GM19025 (cell line): ENCODE data around the gene AFAP1.

Source experiments
- ATAC-seq: cut with Tn5 transposase; IDR thresholded peaks from one replicate; pipeline ENCODE4 v1.9.1; 2021; ENCODE audit warnings: mild to moderate bottlenecking, low read depth, moderate library complexity; ENCODE audit not compliant: unreplicated experiment

The AFAP1 gene

DNA sequence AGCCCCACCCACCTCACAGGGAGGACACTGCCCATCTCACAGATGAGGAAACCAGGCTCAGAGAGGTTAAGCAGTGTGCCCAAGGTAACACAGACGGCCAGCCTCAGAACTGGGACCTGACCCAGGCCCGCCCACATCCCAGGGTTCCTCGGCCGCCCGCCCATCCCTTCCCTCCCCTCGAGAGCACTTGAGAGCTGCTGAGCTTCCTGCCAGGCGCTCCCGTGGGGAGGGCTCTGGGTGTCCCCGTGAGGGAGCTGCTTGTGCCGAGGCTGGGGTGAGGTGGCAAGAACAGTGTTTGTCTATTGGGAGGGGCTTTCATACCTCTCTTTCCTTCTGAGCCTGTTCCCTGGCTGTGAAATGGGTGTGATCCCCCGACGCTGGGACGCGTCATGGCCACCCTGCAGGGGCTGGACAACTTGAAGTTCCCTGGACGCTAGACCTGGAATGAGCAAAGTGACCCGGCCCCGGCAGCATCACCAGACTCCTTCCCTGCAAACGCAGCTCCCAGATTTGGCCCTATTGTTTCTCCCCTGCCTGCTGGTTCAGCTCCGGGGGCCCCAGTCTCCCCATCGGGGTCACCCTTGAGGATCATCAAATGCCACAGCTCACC lies 204.9 kb downstream of the AFAP1 start:
- no peak for ATAC-seq

DNA sequence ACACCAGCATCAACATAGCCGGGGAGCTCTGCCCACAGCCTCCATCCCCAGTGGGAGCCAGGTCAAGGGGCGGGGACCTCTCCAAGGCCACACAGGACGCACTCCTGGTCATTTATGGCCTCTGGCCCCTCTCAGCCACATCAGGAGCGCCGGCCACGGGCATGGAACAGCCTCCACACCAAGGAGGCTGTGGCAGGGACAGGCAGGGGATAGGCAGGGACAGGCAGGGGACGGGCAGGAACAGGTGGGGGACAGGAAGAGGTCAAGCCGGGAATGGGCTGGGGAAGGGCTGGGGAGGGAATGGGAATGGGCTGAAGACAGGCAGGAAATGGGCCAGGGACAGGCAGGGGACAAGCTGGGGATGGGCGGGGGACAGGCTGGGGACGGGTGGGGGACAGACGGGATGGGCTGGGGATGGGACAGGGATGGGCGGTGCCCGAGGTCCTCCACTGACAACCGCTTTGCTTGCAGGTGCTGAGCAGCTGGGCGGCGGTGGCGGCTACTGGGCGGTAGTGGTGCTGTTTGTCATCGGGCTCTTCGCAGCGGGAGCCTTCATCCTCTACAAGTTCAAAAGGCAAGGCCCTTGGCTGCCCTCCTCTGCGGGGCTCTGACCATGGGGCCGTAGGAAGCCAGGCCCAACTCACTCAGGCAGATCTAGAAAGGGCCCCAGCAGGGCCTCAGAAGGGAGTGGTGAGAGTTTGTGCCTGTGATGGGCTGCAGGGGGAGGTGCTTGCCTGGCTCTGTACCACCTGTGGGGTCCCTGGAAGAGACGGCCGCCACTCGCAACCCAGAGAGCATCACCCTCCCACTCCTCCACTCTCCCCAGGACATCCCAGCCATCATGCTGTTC lies 205.6 kb downstream of the AFAP1 start:
- no peak for ATAC-seq

DNA sequence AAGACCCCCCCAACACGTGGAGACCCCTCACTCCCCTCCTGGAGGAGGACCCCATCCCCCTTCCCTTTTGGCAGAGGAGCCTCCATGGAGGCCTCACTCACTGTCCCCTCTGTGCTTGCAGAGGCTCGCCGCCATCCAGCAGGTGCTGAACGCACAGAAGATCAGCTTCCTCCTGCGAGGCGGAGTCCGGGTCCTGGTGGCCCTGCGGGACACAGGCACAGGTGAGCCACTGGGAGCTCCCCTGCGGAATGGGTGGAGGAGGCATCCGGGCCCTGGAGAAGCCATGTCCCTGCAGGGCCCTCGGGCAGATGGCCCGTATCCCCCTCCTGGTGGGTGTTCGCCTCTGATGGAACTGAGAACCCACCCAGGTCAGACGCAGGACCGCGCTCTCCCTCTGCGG lies 206.5 kb downstream of the AFAP1 start:
- no peak for ATAC-seq

DNA sequence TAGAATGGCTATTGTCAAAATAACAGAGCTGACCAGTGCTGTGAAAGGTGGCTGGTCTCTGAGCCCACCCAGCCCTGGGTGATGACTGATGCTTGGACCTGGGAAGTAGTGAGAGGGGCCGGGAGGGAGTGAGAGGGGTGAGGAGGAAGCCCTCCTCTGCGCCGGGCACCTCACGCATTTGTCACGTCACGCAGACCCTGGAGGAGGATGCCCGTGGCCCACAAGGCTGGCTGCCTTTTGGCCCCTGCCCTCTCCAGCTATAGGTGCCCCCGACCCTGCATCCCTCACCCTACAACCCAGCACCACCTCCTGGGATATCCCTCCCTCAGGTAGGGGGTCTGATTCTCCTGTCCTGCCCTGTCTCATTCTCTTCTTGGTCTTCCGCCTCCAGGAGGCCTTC lies 207.4 kb downstream of the AFAP1 start:
- no peak for ATAC-seq

DNA sequence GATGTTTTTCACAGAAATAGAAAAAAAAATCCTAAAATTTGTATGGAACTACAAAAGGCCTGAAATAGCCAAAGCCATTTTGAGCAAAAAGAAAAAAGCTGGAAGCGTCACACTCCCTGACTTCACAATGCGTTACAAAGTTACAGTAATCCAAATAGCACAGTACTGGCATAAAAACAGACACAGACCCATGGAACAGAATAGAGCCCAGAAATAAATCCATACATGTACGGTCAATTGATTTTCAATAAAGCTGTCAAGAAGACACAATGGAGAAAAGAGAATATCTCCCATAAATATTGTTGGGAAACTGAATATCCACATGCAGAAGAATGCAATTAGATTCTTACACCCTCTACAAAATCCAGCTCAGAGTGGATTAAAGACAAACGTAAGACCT lies 208.2 kb downstream of the AFAP1 start:
- no peak for ATAC-seq

DNA sequence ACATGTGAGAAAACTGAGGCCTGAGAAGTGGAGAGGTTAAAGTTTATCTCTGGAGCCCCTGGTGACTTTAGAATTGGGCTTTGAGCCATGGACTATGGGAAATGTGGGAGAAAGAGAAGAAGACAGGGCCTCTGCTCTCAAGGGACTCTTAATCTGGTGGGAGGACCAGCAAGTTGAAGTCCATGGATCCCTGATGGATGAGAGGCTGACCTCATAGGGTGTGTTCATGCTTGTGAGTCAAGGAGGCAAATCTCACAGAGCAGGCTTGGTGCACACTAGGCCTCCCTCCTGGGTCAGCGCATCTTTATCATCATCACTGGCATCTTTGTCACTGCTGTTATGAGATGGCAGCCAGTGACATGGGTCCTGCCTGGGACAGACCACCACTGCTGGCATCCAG lies 211.9 kb downstream of the AFAP1 start:
- ATAC-seq = no peak

DNA sequence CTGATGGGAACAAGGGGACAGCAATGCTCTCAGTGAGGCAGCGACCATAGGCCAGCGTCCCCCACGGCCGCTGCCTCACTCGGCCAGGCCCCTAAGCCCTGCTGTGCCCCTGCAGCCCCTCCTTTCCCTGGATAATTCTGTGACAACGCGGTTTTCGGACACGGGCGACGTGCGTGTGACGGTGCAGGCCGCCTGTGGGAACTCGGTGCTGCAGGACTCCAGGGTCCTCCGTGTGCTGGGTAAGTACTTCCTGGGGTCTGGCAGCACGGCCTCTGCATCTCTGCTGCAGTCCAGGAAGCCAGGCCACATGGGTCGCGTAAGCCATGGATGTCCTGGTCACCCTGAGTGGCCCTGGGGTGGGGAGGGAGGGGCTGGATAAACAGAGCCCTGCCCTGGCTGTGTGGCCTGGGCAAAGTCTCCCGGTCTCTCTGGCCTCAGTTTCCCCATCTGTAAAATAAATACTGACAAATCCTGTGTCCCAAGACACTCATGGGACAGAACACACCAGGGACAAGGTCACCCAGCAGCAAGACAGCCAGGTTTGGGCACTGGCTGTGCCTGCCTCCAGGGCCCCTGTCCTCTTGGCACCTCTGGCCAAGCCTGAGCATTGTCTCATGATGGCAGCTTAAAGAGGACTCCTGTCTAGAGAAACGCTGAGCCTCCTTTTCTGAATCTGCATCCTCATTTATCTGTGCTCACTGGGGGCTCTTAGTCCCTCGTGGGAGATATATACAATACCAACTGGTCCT lies 212.8 kb downstream of the AFAP1 start:
- no peak for ATAC-seq

DNA sequence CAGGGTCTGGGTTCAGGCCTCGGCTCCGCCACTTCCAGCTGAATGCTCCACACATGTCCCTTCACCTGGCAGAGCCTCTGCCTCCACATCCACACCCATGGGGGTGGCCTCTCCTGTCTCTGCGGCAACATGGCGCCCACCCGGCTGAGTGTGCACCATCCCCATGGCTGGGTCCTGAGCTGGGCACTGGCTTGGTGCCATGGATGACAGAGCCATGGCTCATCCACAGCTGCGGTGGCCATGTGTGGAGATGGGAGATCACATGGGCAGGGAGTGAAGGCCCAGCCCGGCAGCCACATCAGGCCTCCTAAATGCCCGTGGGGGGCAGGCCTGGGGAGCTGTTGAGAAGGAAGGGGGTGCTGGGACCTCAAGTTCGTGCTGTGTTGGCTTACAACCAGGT lies 213.7 kb downstream of the AFAP1 start:
- ATAC-seq = no peak

DNA sequence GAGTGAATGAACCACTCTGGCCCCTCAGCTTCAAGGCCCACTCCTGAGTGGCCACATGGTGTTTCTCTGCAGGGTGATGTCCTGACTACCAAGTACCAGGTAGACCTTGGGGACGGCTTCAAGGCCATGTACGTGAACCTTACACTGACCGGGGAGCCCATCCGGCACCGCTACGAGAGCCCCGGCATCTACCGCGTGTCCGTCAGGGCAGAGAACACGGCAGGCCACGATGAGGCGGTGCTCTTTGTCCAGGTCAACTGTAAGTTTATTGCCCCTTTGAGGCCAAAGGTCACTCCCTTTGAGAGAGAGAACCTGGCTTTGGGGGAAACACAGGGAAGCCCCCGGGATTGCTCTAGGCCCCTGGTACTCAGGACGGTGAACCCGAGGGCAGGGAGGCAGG lies 216.0 kb downstream of the AFAP1 start:
- ATAC-seq = no peak

DNA sequence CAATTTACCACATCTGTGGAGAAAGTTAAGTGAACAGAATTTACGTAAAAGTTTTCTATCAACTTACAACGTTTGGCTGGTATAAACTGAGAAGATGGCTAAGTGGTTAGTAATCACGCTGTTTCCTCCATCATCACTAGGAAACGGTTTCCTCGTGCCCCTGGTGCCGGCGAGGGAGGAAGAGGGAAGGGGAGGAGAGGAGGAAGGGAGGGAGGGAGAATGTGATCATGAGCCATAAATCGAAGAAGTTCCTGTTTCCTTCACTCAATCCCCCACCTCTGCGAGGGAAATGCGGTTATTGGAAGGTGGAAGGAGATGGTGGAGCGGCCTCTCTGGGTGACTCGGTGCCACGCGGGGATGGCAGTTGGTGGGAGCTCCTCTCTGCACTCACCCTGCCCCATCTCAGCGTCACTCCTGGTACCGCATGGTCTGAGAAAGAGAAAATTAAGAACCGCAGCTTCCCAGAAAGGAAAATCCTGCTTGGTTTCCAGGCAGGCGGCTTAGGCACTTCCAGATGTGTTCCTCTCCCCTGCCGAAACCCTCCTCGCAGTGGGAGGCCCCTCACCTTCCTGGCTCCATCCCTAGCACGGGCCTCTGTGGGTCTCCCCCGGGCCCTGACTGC lies 216.8 kb downstream of the AFAP1 start:
- no peak for ATAC-seq

DNA sequence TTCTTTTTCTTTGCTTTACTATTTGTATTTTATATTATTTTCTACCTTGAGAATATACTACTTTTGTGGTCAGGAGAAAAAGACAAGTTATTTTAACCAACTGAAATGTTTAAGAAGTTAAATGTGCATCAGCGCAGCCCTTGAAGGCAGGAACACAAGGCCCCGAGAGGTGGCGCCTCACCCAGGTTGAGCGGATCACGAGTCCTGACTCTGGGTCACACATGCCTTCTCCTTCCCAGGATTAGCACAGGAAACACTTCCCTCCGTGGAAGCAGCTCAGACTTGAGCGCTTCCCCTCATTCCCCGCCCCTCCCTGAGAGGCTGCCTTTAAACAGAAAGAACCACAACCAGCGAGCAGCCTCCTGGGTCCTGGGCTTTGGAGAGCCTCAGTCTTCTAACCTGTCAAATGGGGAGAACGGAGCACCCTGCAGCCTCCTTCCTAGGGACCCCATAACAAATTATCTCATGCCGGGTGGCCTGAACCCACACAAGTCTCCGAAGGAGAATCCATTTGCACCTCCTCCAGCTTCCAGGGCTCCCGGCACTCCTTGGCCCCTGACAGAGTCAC lies 217.6 kb downstream of the AFAP1 start:
- no peak for ATAC-seq

DNA sequence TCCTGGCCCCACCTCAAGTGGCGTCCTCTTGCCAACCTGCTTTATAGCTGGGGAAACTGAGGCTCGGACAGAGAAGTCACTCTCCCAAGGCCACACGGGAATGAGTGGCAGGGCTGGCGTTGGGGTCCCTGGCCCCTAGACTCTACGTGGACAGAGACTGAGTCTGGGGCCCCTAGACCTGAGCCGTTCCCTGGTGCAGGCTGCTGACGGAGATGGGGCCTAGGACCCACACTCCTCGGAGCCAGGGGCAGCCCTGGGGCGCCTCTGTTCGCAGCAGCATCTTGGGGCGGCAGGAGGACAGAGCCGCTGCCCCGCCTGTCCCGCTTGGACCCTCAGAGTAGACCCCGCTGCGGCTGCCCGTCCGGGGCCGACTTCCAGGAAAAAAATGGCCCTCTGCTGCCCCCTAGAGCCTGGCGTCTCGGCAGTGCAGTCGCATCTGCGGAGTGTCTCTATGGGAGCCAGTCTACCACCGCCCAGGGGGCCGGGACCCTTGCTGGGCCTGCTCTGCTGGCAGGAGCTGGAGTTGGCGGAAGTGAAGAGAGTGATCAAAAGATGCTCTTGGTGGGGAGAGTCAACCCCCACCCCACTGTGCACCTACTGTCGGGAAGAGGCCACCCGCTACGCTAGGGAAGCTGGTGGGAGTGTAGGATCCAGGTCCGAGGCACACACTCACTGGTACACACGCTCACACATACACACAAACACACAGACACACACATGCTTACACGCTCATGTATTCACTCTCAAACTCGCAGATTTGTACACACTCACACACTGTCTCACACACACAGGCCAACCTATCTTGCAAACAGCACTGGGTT lies 220.1 kb downstream of the AFAP1 start:
- no peak for ATAC-seq

DNA sequence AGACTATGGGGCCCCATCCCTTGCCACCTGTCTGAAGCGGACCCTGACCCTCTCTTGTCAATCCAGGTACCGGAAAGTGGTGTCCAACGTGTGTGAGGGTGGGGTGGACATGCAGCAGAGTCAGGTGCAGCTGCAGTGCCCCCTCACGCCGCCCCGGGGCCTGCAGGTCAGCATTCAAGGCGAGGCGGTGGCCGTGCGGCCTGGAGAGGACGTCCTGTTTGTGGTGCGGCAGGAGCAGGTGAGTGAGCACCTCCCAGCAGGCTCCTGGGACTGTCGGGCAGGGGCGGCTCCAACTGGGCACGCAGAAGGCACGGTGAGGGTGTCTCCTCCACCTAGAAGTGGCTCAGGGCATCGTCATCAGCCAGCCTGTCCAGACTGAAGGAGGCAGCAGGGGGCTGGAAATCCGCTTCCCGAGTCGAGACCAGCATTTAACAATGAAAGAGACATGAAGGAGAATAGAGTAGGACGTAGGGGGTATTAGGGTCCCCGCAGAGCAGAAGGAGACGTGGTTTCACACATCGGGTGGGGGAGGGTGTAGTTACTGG lies 221.6 kb downstream of the AFAP1 start:
- ATAC-seq = no peak

DNA sequence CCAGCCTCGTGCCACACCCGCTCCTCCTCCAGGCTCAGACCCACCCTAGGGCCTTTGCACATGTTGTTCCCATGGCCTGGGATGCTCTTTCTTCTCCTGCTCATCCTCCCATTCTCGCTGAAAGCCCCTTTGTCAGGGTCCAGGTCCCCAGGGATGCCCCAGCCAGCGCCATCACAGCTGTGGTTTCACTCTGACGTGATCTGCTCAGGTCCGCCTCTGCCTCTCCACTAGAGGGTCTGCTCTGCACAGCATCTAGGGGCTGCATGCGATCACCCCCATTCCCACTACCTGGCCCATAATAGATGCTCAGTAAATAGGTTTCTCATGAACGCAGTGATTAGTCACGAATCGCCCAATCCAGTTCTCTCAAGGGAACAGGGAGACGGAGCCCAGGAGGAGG lies 222.5 kb downstream of the AFAP1 start:
- no peak for ATAC-seq

DNA sequence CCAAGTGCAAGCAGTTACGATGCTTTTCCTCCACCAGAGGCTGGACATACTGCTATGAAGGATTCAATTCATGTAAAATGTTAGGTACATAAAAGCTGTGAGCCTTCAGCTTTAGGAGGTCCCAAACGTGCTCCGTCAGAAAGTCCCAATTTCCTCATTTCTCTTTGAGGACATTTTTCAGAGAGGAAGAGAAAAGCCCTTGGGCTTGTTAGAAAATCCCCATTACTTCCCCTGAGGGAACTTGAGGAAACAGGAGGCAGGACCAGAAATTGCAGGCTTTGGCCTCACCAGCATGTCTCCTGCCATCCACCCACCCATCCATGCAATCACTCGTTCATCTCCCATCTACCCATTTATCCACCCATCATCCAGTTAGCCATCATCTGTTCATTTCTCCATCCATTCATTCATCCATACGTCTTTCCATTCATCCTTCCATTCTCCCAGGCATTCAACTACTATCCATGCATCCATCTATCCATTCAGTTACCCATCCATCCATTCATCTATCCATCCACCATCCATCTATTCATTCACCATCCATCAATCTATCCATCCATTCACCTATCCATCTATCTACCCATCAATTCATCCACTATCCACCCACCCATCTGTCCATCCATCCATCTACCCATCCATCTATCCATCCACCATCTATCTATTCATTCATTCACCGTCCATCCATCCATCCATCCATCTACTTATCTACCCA lies 223.5 kb downstream of the AFAP1 start:
- no peak for ATAC-seq

DNA sequence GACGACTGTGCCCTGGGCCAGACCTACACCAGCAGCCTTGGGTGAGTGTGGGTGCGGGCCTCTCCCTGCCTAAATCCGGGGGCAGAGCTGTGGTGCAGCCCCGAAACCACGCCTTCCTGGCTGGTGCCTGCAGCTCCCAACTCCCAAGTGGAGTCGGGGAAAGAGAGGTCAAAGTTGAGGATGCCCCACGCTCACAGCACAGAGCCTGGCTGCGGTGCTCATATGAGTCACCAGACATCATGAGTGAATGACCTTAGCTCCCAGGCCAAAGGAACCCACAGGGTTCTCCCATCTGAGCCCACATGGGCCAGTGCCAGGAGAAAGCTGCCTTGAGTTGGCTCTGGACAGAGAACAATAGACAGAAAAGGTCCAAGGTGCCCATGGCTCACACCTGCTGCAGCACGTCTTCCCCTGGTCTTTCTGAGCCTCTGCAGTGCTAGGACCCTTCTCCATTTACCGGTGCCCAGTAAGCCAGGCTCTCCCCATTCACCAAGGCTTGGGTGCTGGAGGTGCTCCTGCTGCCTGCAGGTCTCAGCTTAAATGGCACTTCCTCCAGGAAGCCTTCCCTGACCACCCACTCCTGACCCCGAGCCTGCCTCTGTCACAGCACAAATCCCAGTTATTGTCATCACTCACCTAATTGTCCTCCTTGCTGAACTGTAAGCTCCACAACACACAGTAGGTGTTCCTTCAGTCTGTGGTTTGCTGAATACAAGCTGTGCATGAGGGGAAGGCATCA lies 224.2 kb downstream of the AFAP1 start:
- no peak for ATAC-seq

DNA sequence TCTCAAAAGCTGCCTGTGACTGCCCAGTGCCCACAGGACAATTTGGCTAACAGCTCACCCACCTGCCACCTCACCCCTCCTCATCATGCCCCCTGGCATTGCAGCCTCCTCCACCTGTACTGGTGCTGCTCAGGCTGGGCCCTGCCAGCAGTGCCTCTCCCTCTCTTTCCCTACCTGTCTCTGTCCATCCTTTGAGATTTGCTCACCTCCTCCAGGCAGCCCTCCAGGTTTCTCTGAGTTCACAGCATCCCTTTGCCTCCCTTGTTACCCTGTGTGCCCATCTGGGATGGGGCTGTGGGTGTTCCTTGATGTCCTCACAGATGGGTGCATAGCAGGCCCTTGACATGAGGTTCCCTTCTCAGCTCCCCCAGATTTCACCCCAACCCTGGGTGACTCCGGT lies 224.9 kb downstream of the AFAP1 start:
- ATAC-seq = no peak

DNA sequence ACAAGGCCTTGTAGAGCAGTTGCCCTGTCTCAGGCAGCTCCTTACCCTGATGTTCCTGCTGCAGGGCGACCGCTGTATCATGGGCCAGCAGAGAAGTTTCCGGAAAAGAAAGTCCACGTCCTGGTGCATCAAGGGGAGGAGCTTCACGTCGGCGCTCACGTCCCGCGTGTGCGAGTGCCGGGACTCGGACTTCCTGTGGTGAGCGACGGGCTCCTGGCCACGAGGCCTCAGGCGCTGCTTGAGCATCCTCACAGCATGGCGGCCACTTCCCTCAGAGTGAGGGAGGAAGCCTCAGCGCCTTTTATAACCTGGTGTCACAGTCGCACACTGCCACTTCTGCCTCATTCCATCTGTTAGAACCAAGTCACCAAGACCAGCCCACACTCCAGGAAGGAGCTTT lies 225.5 kb downstream of the AFAP1 start:
- no peak for ATAC-seq
